NB4 (cell line): ENCODE measurements around the gene ARL2.

Source experiments
- DNase-seq: peaks from one replicate; pipeline ENCODE4 v3.0.0; 2010; ENCODE audit warnings: low read depth
- H3K4me3 ChIP-seq: one replicate; pipeline ENCODE4 v1.5.1; 2011; ENCODE audit warnings: mild to moderate bottlenecking, low read depth, low read length, moderate library complexity
- MYC ChIP-seq: IDR thresholded peaks from 2 replicates; pipeline ENCODE4 v1.6.1; 2011; ENCODE audit warnings: low read depth, low read length
- POLR2A ChIP-seq: IDR thresholded peaks from 2 replicates; pipeline ENCODE4 v1.6.1; 2011; ENCODE audit warnings: mild to moderate bottlenecking; ENCODE audit not compliant: insufficient read length; ENCODE audit errors: extremely low read depth
- TF ChIP-seq, protein P1 (sequence below): IDR thresholded peaks from one replicate; pipeline ENCODE4 v1.5.1; 2012; ENCODE audit warnings: low read depth, low read length
- TF ChIP-seq, protein P2 (sequence below): IDR thresholded peaks from 2 replicates; pipeline ENCODE4 v1.6.1; 2011; ENCODE audit warnings: low read depth, low read length

ARL2 gene

DNA sequence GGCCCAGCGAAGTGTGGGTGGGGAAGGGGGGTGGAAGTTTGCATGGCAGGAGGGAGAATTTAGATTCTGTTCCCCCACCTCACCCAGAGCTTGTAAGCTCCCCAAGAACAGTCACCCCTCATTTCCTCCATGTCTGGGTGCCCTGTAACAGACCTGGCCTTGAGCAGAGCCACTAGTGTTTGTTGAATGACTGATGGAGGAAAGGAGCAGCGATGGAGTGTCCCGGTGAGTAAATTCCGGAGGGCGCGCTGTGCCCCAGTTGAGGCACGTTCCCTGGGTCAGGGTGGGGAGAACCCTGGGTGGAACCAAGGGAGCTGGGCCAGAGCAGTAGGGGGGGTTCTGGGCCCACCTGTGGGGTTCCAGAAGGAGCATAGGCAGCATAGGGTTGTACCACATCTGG, 43.6 kb downstream of the ARL2 start:
- no peak overlapping the region for H3K4me3 ChIP-seq
- no peak for DNase-seq
- TF ChIP-seq, protein P1, sequence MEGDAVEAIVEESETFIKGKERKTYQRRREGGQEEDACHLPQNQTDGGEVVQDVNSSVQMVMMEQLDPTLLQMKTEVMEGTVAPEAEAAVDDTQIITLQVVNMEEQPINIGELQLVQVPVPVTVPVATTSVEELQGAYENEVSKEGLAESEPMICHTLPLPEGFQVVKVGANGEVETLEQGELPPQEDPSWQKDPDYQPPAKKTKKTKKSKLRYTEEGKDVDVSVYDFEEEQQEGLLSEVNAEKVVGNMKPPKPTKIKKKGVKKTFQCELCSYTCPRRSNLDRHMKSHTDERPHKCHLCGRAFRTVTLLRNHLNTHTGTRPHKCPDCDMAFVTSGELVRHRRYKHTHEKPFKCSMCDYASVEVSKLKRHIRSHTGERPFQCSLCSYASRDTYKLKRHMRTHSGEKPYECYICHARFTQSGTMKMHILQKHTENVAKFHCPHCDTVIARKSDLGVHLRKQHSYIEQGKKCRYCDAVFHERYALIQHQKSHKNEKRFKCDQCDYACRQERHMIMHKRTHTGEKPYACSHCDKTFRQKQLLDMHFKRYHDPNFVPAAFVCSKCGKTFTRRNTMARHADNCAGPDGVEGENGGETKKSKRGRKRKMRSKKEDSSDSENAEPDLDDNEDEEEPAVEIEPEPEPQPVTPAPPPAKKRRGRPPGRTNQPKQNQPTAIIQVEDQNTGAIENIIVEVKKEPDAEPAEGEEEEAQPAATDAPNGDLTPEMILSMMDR, result no peak
- TF ChIP-seq POLR2A (no peak), MYC (no peak)
- TF ChIP-seq, protein P2, sequence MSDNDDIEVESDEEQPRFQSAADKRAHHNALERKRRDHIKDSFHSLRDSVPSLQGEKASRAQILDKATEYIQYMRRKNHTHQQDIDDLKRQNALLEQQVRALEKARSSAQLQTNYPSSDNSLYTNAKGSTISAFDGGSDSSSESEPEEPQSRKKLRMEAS, result no peak

- no peak for DNase-seq
- TF ChIP-seq POLR2A, result no peak
- TF ChIP-seq, protein P2, result no peak
- TF ChIP-seq, protein P1, result no peak
- TF ChIP-seq MYC, result no peak
- no peak overlapping the region for H3K4me3 ChIP-seq
Observed at GRCh38 chr11:65058012-65058411, 44.1 kb downstream of the ARL2 start.

GRCh38 chr11:65058419-65059054, 44.6 kb downstream of the ARL2 start, which contains the start of gene NAALADL1:
Gene NAALADL1 (minus strand): TSS chr11:65058553. CDS start chr11:65058521, 32 bp downstream.
- DNase-seq, result no peak
- TF ChIP-seq, protein P2, result no peak
- TF ChIP-seq POLR2A, result no peak
- TF ChIP-seq MYC, result no peak
- TF ChIP-seq, protein P1, result no peak
- no peak within 1 kb of the TSS for H3K4me3 ChIP-seq

GRCh38 chr11:65059523-65059922, 45.6 kb downstream of the ARL2 start:
- DNase-seq, result no peak
- H3K4me3 ChIP-seq, result no peak overlapping the region
- TF ChIP-seq MYC (no peak), POLR2A (no peak)
- TF ChIP-seq, protein P1, result no peak
- TF ChIP-seq, protein P2, result no peak

GRCh38 chr11:65059959-65060824, 46.2 kb downstream of the ARL2 start:
- TF ChIP-seq MYC, result no peak
- TF ChIP-seq, protein P1, result no peak
- TF ChIP-seq, protein P2, result no peak
- TF ChIP-seq POLR2A, result no peak
- no peak overlapping the region for H3K4me3 ChIP-seq
- no peak for DNase-seq
